Stimulated activated CD4-positive, alpha-beta T cell treated with anti-CD3 and anti-CD28 coated beads, TNF-alpha, amount 100 ng/mL, for 48 hours (primary cell): ENCODE measurements around the gene PNLIPRP1.

Experiments used
- DNase-seq, 3 donors: peaks; one replicate each; pipeline ENCODE4 v3.0.0-alpha.2; 2020; ENCODE audit warnings: low read depth in 3 of 3

The PNLIPRP1 gene

DNA sequence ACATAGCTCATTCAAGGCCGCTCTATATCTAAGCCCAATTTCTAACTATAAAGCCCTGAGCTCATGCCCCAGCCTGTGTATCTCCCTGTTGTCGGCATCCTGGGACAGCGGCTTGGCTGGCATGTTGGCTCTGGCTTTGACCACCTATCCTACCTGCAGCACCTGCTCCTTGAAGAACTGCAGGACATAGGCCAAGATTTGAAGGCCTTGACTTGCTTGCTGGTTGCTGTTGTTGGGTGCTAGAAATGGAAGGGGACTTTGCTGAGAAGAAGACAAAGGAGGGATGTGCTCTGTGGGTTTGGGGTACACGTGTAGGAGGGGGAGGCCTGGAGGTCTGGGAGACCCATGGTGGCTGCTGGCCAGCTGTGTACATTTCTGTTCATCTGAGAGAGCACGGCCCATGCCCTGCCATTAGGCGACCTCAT, 41.1 kb downstream of the PNLIPRP1 start:
- no peak for DNase-seq

DNA sequence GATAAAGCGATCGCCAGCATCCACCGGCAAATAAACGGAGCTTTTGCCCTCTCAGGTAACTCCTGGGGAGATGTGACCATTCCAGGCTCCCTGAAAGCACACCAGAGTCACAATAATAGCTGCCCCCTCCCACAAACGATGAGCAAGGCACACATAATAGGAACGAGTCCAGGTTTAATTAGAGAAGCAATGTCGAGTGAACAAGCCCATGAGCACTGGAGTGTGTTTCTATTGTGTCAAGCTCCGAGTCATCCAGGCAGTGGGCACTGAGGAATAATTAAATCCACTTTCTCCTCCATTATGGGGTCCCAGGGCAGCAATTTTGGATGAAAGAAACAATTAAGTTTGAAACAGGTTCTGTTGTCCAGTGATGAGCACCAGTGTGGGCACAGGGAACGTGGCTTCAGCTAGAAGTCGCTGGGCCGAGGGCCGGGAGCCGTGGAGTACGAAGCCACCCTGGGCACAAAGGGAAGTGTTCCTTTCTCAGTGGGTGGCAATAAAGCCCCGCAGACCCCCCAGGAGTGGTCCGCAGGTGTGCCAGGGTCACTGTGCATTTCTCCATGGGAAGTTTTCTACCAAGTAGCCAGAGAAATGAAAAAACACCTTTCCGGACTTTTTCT, 41.9 kb downstream of the PNLIPRP1 start:
- no peak for DNase-seq

DNA sequence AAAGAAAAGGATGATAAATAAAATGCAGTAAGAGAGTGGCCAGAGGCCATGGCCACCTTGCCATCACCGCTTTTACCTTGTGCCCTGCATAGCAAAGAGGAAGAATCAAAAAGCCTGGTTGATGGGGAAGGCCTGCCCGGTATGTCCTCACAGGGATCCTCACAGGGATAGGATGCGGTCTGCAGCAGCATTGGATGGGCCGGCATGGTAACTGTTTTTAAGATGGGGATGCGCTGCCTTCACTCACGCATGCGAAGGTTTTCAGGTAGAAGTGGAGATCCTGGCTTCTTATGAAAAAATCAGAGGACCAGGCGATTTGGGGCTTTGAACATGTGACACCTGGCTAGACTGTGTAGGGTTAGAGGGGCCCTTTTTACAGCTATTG, 42.4 kb downstream of the PNLIPRP1 start:
- DNase-seq: no peak

DNA sequence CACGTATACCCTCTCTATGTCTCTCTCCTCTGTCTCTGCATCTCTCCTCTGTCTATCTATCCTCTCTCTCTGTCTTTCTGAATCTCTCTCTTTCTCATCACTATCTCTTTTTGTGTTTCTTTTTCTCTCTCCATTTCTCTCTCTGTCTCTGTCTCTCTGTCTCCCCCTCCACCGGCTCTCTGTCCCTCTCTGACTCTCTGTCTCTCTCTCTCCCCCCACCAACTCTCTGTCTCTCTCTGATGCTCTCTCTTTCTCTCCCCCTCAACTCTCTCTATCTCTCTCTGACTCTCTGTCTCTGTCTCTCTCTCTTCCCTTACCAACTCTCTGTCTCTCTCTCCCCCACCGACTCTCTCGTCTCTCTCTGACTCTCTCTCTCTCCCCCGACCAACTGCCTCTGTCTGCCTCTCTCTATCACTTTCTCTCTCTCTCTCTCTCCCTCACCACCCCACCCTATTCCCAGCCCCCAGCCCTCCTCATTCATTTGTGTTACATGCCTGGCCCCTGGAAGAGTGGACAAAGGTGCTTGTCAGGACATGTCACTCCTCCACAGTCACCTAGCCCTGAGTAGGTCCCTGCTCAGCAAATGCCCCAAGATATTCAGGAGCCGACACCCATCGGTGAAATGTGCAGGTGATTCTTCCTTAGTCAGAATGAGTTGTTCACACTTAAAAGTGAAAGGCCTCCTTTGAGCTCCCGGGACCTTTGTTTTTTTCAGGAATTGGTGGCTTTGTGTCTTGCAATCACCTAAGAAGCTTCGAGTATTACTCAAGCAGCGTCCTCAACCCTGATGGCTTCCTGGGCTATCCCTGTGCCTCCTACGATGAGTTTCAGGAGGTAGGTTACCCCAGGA, 43.6 kb downstream of the PNLIPRP1 start:
- DNase-seq: no peak

DNA sequence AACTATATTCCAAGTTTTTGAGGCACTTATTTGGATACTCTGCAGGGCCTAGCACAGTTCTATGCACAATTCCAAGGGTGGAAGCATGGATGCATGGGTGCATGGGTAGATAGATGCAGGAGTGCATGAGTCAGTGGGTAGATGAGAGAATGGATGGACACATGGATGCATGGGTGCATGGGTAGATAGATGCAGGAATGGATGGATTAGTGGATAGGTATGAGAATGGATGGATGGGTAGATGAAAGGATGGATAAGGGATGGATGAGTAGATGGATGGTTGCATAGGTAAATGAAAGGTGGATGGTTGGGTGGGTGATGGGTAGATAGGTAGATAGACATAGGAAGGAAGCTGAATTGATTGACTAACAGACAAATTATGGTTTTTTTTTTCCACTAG, 45.6 kb downstream of the PNLIPRP1 start:
- DNase-seq: no peak

DNA sequence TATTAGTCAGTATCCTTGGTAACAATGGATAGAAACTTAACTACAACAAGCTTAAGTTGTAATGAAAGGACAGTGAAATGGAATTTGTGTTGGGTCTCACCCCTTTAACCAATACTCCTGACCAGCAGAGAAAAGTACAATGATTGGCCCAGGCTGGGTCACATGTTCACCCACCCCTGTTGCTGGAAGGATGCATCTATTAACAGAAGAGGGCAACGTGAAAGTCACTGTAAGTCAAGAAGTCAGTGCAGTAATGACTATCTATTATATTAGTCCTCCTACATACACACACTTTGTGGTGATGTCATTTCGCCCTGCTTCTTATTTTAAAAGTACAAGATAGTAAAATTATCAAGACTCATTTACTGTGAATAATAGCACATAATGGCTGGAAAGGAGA, 46.2 kb downstream of the PNLIPRP1 start:
- no peak for DNase-seq

DNA sequence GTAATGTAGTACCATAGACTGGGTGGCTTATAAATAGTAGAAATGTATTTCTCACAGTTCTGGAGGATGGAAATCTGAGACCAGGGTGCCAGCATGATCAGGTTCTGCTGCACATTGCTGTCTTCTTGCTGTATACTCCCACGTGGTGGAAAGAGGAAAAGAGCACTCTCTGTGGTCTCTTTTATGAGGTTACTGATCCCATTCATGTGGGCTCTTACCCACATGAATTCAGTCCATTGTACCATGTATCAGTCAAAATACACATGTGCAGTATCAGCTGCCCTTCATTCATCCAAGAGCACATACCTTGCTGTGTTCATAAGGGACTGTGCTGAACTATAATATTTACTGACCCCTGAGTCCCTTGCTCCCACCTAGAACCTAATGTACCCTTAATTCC, 47.1 kb downstream of the PNLIPRP1 start:
- DNase-seq: no peak

DNA sequence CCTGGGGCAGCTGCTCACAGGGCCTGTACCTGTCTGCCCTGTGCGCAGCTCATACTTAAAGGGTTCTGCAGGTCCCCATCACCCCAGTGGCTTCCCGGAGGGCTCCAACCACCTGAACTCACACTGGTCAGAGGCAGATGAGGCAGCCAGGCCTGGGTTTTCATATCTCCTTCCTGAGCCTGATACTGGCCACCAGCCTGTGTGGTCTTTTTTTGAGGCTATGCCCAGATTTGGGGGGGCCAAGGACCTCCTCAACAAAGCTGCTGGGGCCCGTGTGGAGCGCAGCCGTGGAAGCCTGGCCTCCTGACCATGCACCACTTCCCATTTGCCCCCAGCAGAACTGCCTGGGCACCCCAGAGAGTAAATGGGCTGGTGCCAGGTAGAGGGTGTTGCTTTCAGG, 55.7 kb downstream of the PNLIPRP1 start:
- DNase-seq: no peak

DNA sequence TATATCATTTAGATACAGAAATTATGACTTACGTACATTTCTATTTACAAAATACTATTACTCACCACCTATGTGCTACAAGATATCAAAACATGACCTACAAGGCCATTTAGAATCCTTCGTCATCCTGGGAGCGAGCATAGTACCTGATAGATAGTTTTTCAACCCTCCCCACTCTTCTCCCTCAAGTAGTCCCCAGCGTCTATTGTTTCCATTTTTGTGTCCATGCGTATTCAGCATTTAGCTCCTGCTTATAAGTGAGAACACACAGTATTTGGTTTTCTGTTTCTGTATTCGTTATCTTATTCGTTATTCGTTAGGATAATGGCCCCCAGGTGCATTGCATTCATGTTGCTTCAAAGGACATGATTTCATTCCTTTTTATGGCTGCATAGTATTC, 58.1 kb downstream of the PNLIPRP1 start:
- DNase-seq: no peak

DNA sequence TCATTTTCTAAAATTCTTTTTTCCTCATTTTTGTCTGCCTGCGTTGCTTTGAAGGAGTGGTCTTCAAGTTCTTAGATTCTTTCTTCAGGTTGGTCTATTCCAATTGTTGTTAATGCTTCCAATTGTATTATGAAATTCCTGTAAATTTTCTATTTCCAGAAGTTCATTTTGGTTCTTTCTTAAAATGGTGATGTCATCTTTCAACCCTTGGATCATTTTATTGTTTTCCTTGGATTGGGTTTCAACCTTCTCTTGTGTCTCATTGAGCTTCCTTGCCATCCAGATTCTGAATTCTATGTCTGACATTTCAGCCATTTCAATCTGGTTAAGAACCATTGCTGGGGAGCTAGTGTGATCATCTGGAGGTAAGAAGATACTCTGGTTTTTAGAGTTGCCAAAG, 63.1 kb downstream of the PNLIPRP1 start:
- no peak for DNase-seq

DNA sequence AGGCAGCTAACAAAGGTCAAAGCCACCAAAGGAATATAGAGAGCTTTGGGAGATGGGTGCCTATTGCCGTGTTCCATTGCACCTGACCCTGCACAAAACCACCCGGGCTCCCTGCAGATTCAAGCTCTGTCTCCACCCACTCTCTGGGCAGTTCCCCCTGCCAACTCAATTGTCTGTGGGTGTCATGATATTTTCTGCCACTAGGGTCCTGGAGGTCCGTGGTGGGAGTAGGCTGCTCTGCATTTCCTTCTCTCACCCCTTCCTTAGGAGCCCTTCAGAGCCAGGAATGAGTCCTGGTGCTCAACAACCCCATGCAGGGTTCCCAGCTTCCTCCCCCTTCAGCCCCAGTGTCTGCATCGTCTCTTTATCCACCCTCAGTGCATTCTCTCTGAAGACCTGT, 64.1 kb downstream of the PNLIPRP1 start:
- DNase-seq: no peak

DNA sequence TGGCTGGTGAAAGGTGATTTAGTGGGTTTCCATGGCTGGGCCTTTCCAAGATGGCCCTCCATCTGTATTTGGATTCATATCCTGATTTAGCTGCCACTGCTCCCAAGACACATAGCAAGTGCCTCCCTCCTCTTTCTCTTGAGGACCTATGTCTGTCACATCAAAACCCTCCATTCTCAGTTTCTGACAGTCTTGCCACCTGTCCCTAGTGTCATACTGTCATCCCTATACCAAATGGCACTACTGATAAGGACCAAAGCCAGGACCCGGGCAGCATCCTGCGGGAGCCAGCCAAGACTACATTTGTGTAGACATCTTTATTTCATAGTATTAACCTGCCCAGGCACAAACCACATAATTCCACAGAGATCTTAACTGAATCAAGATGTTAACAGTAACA, 64.8 kb downstream of the PNLIPRP1 start:
- no peak for DNase-seq

DNA sequence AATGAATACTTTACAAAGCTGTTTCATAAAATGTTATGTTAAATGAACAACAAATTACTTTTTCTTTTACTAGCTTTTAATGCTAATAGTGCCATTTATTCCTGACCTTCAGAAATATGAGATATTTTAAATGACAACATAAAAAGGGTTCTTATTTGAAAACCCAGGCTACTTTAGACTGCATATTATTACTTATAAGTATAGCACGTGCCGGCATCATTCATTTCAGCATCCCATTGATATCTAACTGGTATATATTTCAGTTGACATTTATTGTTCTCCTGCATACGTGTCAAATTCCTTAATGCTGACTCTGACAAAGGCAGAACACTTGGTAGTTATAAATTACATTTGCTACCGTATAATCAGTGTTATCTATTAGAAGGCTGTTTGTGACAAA, 65.3 kb downstream of the PNLIPRP1 start:
- no peak for DNase-seq

DNA sequence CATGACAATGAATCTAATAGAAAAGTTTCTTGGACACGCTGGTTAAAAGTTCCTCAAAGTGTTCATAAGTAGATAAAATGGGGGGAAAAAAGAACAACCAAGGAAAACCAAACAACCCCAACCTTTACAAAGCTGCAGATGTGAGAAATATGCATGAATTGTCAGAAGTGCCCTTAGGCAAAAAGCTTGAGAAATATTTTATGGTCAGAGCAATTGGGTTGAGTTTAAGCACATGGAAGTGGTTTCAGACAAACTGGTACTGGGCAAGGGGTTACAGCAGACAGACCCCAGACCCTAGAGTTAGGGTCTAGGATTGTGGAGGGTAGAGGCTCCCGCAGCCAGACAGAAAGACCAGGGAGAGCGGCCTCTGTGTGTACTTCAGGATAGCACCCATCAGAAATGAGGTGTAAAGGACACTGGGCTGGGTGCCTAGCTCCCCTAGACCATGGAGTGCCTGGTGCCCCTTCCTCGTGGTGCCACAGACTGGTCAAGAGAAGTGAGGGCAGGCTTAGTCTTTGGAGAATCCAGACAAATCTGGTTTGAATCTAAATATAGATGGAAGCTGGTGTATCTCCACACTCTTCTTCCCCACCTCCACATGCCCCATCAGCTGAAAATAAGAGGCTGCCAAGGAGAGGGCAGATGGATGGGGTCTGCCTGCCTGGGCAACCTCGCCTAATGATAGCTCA, 67.2 kb downstream of the PNLIPRP1 start:
- DNase-seq: no peak
